Measurements from ENCODE around the gene SLC9A1.

The SLC9A1 gene

DNA sequence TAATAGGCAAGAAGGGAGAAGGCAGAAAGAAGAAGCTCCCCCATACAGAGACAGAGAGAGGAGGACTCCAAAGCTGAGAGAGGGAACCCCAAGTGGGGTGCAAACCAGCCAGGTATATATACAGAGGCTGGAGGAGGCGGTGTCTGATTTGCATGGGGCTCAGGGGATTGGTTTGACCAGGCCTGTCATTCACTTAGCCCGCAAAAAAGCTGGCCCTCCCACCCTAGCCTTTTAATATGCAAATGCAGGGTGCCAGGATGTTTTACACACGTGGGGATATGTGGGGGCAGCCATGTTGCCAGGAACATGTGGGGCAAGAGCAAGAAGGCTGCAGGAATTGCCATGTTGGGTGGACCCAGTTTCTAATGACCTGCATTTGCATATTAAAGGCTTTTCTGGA lies 105.3 kb downstream of the SLC9A1 start:
- no peaks in the 10 kb centered on the region for H3K9me3 ChIP-seq (ENCODE audit: control insufficient read depth, insufficient read depth, low read depth, low read length)
- no peak for TF ChIP-seq ZNF10 (tag by site-specific recombination; IDR thresholded peaks at IDR 0.05)
- TF ChIP-seq ZNF404 (tag by site-specific recombination; IDR thresholded peaks at IDR 0.05) = no peak
- TF ChIP-seq SALL2 (tag by site-specific recombination; IDR thresholded peaks at IDR 0.05; ENCODE audit: borderline replicate concordance) = no peak
- no peak for TF ChIP-seq ZFP3 (tag by site-specific recombination; IDR thresholded peaks at IDR 0.05; ENCODE audit: low read depth)
- TF ChIP-seq ZNF37A (tag by site-specific recombination; IDR thresholded peaks at IDR 0.05) = no peak
- no peak for TF ChIP-seq SCRT2 (tag by site-specific recombination; IDR thresholded peaks at IDR 0.05)
- no peak overlapping the region for H3K27ac ChIP-seq (ENCODE audit: extremely low read depth, low read depth, low read length)
- no peak overlapping the region for H3K4me3 ChIP-seq (ENCODE audit: low read depth, low read length)
- no peaks in the 10 kb centered on the region for H3K4me1 ChIP-seq (ENCODE audit: control insufficient read depth, insufficient read depth, low read length)
- ChIA-PET POLR2A (no interaction called here), CTCF (interaction anchor here (1.0 to 1.8 kb wide), 2 partner anchors 48 to 53 kb away, joined by 4 to 10 read pairs; no protein-coding TSS in a partner anchor)
- no peaks in the 10 kb centered on the region for H3K36me3 ChIP-seq (ENCODE audit: control insufficient read depth in 2 of 2, insufficient read depth in 1 of 2, low read length in 2 of 2)

DNA sequence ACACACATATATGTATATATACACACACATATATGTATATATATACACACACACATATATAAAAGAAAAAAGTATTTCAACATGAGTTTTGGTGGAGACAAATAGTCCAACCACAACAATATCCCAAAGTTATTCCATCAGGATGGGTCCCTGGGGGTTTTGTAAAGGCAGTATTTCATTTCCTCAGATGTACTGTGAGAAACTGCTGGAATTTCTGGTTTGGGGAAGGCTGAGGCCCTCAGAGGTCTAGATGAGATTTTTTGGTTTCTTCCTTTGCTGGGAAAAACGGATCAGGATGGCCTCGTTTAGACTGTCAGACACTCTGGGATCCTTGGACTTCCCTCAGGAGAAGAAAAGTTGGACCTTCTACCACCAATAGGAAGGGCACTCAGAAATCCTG lies 105.8 kb downstream of the SLC9A1 start:
- Histone ChIP-seq H3K9me3 (ENCODE audit: control insufficient read depth, insufficient read depth, low read depth, low read length) (no peaks in the 10 kb centered on the region), H3K36me3 (ENCODE audit: control insufficient read depth in 2 of 2, insufficient read depth in 1 of 2, low read length in 2 of 2) (no peaks in the 10 kb centered on the region), H3K27ac (ENCODE audit: extremely low read depth, low read depth, low read length) (no peak overlapping the region), H3K4me1 (ENCODE audit: control insufficient read depth, insufficient read depth, low read length) (no peaks in the 10 kb centered on the region), H3K4me3 (ENCODE audit: low read depth, low read length) (no peak overlapping the region)
- TF ChIP-seq ZNF776 (tag by site-specific recombination; IDR thresholded peaks at IDR 0.05; ENCODE audit: borderline replicate concordance) = no peak
- 0 out of 2 replicates have a peak, but pooled peaks have one; percentile 21 for TF ChIP-seq ZBTB17 (tag by site-specific recombination; IDR thresholded peaks at IDR 0.05)
- TF ChIP-seq, protein P1, sequence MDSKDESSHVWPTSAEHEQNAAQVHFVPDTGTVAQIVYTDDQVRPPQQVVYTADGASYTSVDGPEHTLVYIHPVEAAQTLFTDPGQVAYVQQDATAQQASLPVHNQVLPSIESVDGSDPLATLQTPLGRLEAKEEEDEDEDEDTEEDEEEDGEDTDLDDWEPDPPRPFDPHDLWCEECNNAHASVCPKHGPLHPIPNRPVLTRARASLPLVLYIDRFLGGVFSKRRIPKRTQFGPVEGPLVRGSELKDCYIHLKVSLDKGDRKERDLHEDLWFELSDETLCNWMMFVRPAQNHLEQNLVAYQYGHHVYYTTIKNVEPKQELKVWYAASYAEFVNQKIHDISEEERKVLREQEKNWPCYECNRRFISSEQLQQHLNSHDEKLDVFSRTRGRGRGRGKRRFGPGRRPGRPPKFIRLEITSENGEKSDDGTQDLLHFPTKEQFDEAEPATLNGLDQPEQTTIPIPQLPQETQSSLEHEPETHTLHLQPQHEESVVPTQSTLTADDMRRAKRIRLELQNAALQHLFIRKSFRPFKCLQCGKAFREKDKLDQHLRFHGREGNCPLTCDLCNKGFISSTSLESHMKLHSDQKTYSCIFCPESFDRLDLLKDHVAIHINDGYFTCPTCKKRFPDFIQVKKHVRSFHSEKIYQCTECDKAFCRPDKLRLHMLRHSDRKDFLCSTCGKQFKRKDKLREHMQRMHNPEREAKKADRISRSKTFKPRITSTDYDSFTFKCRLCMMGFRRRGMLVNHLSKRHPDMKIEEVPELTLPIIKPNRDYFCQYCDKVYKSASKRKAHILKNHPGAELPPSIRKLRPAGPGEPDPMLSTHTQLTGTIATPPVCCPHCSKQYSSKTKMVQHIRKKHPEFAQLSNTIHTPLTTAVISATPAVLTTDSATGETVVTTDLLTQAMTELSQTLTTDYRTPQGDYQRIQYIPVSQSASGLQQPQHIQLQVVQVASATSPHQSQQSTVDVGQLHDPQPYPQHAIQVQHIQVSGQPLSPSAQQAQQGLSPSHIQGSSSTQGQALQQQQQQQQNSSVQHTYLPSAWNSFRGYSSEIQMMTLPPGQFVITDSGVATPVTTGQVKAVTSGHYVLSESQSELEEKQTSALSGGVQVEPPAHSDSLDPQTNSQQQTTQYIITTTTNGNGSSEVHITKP (tag by site-specific recombination; IDR thresholded peaks at IDR 0.05) = peak; percentile 88
- no peak for TF ChIP-seq ZNF391 (tag by site-specific recombination; IDR thresholded peaks at IDR 0.05; ENCODE audit: borderline replicate concordance, low read depth)
- TF ChIP-seq YY2 (tag by site-specific recombination; IDR thresholded peaks at IDR 0.05) = no peak
- no peak for TF ChIP-seq ZNF626 (tag by site-specific recombination; IDR thresholded peaks at IDR 0.05)
- no peak for TF ChIP-seq ZNF416 (tag by site-specific recombination; IDR thresholded peaks at IDR 0.05)
- TF ChIP-seq, protein P2, sequence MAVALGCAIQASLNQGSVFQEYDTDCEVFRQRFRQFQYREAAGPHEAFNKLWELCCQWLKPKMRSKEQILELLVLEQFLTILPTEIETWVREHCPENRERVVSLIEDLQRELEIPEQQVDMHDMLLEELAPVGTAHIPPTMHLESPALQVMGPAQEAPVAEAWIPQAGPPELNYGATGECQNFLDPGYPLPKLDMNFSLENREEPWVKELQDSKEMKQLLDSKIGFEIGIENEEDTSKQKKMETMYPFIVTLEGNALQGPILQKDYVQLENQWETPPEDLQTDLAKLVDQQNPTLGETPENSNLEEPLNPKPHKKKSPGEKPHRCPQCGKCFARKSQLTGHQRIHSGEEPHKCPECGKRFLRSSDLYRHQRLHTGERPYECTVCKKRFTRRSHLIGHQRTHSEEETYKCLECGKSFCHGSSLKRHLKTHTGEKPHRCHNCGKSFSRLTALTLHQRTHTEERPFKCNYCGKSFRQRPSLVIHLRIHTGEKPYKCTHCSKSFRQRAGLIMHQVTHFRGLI (tag by site-specific recombination; IDR thresholded peaks at IDR 0.05) = no peak
- TF ChIP-seq, protein P3, sequence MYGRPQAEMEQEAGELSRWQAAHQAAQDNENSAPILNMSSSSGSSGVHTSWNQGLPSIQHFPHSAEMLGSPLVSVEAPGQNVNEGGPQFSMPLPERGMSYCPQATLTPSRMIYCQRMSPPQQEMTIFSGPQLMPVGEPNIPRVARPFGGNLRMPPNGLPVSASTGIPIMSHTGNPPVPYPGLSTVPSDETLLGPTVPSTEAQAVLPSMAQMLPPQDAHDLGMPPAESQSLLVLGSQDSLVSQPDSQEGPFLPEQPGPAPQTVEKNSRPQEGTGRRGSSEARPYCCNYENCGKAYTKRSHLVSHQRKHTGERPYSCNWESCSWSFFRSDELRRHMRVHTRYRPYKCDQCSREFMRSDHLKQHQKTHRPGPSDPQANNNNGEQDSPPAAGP (tag by site-specific recombination; IDR thresholded peaks at IDR 0.05) = no peak
- TF ChIP-seq SCRT1 (tag by site-specific recombination; IDR thresholded peaks at IDR 0.05; ENCODE audit: borderline replicate concordance) = no peak
- TF ChIP-seq, protein P4, sequence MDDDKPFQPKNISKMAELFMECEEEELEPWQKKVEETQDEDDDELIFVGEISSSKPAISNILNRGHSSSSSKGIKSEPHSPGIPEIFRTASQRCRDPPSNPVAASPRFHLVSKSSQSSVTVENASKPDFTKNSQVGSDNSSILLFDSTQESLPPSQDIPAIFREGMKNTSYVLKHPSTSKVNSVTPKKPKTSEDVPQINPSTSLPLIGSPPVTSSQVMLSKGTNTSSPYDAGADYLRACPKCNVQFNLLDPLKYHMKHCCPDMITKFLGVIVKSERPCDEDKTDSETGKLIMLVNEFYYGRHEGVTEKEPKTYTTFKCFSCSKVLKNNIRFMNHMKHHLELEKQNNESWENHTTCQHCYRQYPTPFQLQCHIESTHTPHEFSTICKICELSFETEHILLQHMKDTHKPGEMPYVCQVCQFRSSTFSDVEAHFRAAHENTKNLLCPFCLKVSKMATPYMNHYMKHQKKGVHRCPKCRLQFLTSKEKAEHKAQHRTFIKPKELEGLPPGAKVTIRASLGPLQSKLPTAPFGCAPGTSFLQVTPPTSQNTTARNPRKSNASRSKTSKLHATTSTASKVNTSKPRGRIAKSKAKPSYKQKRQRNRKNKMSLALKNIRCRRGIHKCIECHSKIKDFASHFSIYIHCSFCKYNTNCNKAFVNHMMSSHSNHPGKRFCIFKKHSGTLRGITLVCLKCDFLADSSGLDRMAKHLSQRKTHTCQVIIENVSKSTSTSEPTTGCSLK (tag by site-specific recombination; IDR thresholded peaks at IDR 0.05) = no peak
- TF ChIP-seq ZNF350 (tag by site-specific recombination; IDR thresholded peaks at IDR 0.05) = no peak
- CTCF ChIA-PET = interaction anchor here (0.6 to 7.1 kb wide), 4 partner anchors 15 to 67 kb away, joined by 3 to 329 read pairs (median 108); partner anchors contain the start of gene TRNP1
- POLR2A ChIA-PET = no interaction called here

Data from HEK293 (cell line).